ENCODE results near the gene DIABLO.

DIABLO gene

DNA sequence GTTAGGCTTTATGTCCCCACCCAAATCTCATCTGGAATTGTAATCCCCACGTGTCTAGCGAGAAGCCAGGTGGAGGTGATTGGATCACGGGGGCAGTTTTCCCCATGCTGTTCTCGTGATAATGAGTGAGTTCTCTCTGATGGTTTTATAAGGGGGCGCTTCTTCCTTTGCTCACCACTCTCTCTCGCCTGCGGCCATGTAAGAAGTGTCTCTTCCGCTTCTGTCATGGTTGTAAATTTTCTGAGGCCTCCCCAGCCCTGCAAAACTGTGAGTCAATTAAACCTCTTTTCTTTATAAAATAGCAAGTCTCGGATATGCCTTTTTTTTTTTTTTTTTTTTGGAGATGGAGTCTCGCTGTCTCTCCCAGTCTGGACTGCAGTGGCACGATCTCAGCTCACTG, 65.1 kb downstream of the DIABLO start:
- Mint-ChIP-seq H3K9me3 (ENCODE audit: low read depth) (no peaks in the 10 kb centered on the region), H3K27ac (no peak overlapping the region), H3K4me1 (ENCODE audit: low read depth) (peaks cover 8% of the 10 kb centered on the region), H3K27me3 (no peaks in the 10 kb centered on the region), H3K36me3 (no peaks in the 10 kb centered on the region), H3K4me3 (no peak overlapping the region)

DNA sequence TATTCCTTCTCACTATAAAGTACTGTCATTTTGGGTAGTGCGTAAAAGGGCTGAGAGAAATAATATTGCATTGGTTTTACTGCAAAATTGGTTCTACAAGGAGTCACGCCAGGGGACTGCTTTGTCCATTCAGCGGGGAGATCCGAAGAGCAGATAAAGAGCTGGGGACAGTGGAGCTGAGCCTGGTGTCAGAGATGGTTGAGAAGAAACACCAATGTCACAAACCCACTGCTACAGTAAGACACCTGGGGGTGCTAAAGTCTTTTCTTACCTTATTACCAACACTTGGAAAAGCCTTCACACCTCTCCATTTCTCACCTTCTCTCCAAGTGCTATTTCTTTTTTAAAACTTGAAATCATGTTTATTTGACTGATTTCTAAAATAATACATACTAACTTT, 66.0 kb downstream of the DIABLO start:
- no peak overlapping the region for H3K27ac Mint-ChIP-seq
- no peaks in the 10 kb centered on the region for H3K9me3 Mint-ChIP-seq (ENCODE audit: low read depth)
- H3K36me3 Mint-ChIP-seq = no peaks in the 10 kb centered on the region
- H3K27me3 Mint-ChIP-seq = no peaks in the 10 kb centered on the region
- no peak overlapping the region for H3K4me3 Mint-ChIP-seq
- peaks cover 8% of the 10 kb centered on the region for H3K4me1 Mint-ChIP-seq (ENCODE audit: low read depth)

DNA sequence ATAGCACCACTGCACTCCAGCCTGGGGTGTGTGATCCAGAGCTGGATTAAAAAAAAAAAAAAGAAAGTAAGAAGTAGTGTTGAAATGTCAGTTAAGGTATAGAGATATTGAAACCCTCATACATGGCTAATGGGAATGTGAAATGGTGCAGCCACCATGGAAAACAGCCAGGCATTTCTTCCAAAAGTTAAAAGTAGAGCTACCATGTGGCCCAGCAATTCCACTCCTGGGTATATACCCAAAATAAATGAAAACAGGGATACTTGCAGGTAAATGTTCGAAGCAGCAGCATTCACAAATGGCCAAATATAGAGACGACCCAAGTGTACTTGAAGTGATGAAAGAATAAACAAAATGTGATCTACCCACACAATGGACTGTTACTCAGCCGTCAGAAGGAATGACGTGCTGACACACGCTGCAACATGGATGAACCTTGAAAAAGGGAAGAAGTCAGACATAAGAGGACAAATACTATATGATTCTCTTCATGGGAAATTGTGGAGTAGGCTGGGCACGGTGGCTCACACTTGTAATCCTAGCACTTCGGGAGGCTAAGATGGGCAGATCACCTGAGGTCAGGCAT, 67.1 kb downstream of the DIABLO start:
- Mint-ChIP-seq H3K4me3 (no peak overlapping the region), H3K27me3 (no peaks in the 10 kb centered on the region), H3K27ac (no peak overlapping the region), H3K4me1 (ENCODE audit: low read depth) (peaks cover 8% of the 10 kb centered on the region), H3K36me3 (no peaks in the 10 kb centered on the region), H3K9me3 (ENCODE audit: low read depth) (no peaks in the 10 kb centered on the region)

Data from activated naive CD8-positive, alpha-beta T cell (primary cell).